Epithelial cell of esophagus (primary cell): Measurements from ENCODE around the gene TMEM63C.

Experiments
- DNase-seq: peaks from one replicate; pipeline ENCODE4 v3.0.0; 2010; ENCODE audit warnings: low read depth
- H3K4me3 ChIP-seq: 2 replicates; pipeline ENCODE4 v1.5.1; 2011; ENCODE audit warnings: mild to moderate bottlenecking, low read length, control low read depth
- CTCF ChIP-seq: IDR thresholded peaks from 2 replicates; pipeline ENCODE4 v1.5.1; 2011; ENCODE audit warnings: low read depth, mild to moderate bottlenecking, low read length, control low read depth, inconsistent platforms; ENCODE audit not compliant: insufficient read depth; ENCODE audit errors: missing control alignments

Gene TMEM63C

GRCh38 chr14:77148510-77149231, 32.9 kb upstream of the TMEM63C start:
- TF ChIP-seq CTCF = no peak
- no peak for DNase-seq
- no peak overlapping the region for H3K4me3 ChIP-seq

GRCh38 chr14:77151245-77151644, 30.4 kb upstream of the TMEM63C start:
- peak; percentile 19 for DNase-seq
- H3K4me3 ChIP-seq = no peak overlapping the region
- peak; percentile 48 for TF ChIP-seq CTCF

GRCh38 chr14:77151918-77152588, 29.5 kb upstream of the TMEM63C start:
- peak; percentile 38 for DNase-seq
- TF ChIP-seq CTCF = peak; percentile 27
- H3K4me3 ChIP-seq = no peak overlapping the region

- no peak for DNase-seq
- H3K4me3 ChIP-seq = no peak overlapping the region
- no peak for TF ChIP-seq CTCF
Measured at GRCh38 chr14:77153802-77154201, 27.8 kb upstream of the TMEM63C start.

- no peak overlapping the region for H3K4me3 ChIP-seq
- no peak for DNase-seq
- no peak for TF ChIP-seq CTCF
Measured at GRCh38 chr14:77154421-77154820, 27.2 kb upstream of the TMEM63C start.

GRCh38 chr14:77155083-77155482, 26.5 kb upstream of the TMEM63C start:
- no peak for DNase-seq

More at GRCh38 chr14:77155083-77155482, 26.5 kb upstream of the TMEM63C start:
- no peak overlapping the region for H3K4me3 ChIP-seq
- no peak for TF ChIP-seq CTCF
